GM18909 (cell line): Measurements from ENCODE around the gene KRCC1.

Experiments used
- ATAC-seq: cut with Tn5 transposase; IDR thresholded peaks from one replicate; pipeline ENCODE4 v1.9.1; 2021; ENCODE audit warnings: mild to moderate bottlenecking; ENCODE audit not compliant: unreplicated experiment, poor library complexity

KRCC1 gene

GRCh38 chr2:88055371-88056128 is at the start of gene KRCC1:
TSS of gene KRCC1 (minus strand) at chr2:88055783. CDS start at chr2:88028563, 27,220 bp downstream.
- ATAC-seq = peak; percentile 93

GRCh38 chr2:88100489-88100858 is 44.9 kb upstream of the KRCC1 start:
- no peak for ATAC-seq

- no peak for ATAC-seq
Observed at GRCh38 chr2:88099798-88100488, 44.4 kb upstream of the KRCC1 start.

- no peak for ATAC-seq
Observed at GRCh38 chr2:88098558-88098900, 42.9 kb upstream of the KRCC1 start.

- ATAC-seq = no peak
Observed at GRCh38 chr2:88097891-88098557, 42.4 kb upstream of the KRCC1 start.

- ATAC-seq = no peak
Observed at GRCh38 chr2:88097192-88097591, 41.6 kb upstream of the KRCC1 start.

- no peak for ATAC-seq
Observed at GRCh38 chr2:88096708-88097107, 41.1 kb upstream of the KRCC1 start.

- ATAC-seq = no peak
Observed at GRCh38 chr2:88095022-88095421, 39.4 kb upstream of the KRCC1 start.

GRCh38 chr2:88092773-88093172 is 37.2 kb upstream of the KRCC1 start:
- ATAC-seq = no peak

- ATAC-seq = no peak
Observed at GRCh38 chr2:88091943-88092342, 36.4 kb upstream of the KRCC1 start.

GRCh38 chr2:88090446-88091283 is 35.1 kb upstream of the KRCC1 start:
- no peak for ATAC-seq

GRCh38 chr2:88088999-88089398 is 33.4 kb upstream of the KRCC1 start:
- no peak for ATAC-seq

- ATAC-seq = no peak
Observed at GRCh38 chr2:88087763-88088162, 32.2 kb upstream of the KRCC1 start.

- ATAC-seq = no peak
Observed at GRCh38 chr2:88087073-88087472, 31.5 kb upstream of the KRCC1 start.

- no peak for ATAC-seq
Observed at GRCh38 chr2:88086401-88086800, 30.8 kb upstream of the KRCC1 start.

GRCh38 chr2:88085602-88086001 is 30.0 kb upstream of the KRCC1 start:
- ATAC-seq = no peak

- no peak for ATAC-seq
Observed at GRCh38 chr2:88085099-88085498, 29.5 kb upstream of the KRCC1 start.

- no peak for ATAC-seq
Observed at GRCh38 chr2:88082781-88083180, 27.2 kb upstream of the KRCC1 start.

GRCh38 chr2:88081924-88082608 is 26.5 kb upstream of the KRCC1 start:
- ATAC-seq = no peak

- no peak for ATAC-seq
Observed at GRCh38 chr2:88080545-88080944, 25.0 kb upstream of the KRCC1 start.
